Activated naive CD8-positive, alpha-beta T cell (primary cell): ENCODE data around the gene OPRD1.
"Not testable (repeated sequence)": the region's sequence is repeated elsewhere in the genome, so short reads cannot be mapped to it uniquely, and the experiment has no call there.

Experiments used
- H3K27ac Mint-ChIP-seq: one replicate; pipeline ENCODE4 v1.8.0; 2021; ENCODE audit warnings: mixed read lengths
- H3K27me3 Mint-ChIP-seq: one replicate; pipeline ENCODE4 v1.8.0; 2021; ENCODE audit warnings: mixed read lengths
- H3K36me3 Mint-ChIP-seq: one replicate; pipeline ENCODE4 v1.8.0; 2021; ENCODE audit warnings: mixed read lengths
- H3K4me1 Mint-ChIP-seq: one replicate; pipeline ENCODE4 v1.8.0; 2021; ENCODE audit warnings: low read depth, mixed read lengths
- H3K4me3 Mint-ChIP-seq: one replicate; pipeline ENCODE4 v1.8.0; 2021; ENCODE audit warnings: mild to moderate bottlenecking, mixed read lengths
- H3K9me3 Mint-ChIP-seq: one replicate; pipeline ENCODE4 v1.8.0; 2021; ENCODE audit warnings: low read depth, mixed read lengths

OPRD1 gene

DNA sequence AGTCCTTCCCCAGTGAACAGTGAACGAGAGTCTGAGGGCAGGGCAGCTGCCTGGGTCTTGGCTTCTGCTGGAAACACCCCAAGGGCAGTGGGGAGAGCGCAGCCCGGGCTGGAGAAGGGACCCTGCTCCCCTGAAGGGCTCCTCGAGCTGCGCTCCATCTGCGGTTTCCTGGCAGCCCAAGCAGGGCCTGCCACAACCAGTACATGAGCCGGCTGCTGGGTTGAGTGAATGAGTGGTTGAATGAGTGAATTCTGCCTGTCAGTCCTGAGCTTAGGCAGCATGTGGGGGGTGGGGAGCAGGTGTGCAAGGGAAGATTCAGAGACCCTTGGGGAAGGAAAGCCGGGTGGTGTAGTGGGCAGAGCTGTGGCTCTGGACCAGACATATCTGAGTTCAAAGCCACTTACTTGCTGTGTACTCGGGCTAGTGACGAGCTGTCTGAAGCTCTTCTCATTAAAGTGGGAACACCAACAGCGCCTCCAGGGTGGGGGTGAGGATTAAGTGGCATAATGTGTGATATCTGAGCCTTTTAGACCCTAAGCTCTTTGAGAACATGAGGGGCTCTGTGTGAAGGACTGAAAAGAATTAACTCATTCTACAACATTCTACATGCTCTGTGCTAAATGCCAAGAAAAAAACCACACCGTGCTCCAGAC lies 3.7 kb downstream of the OPRD1 start:
- no peaks in the 10 kb centered on the region for H3K9me3 Mint-ChIP-seq
- H3K27me3 Mint-ChIP-seq: peaks cover 35% of the 10 kb centered on the region
- peaks cover 5% of the 10 kb centered on the region for H3K4me1 Mint-ChIP-seq
- no peaks in the 10 kb centered on the region for H3K36me3 Mint-ChIP-seq
- no peak overlapping the region for H3K27ac Mint-ChIP-seq
- H3K4me3 Mint-ChIP-seq: no peak overlapping the region

DNA sequence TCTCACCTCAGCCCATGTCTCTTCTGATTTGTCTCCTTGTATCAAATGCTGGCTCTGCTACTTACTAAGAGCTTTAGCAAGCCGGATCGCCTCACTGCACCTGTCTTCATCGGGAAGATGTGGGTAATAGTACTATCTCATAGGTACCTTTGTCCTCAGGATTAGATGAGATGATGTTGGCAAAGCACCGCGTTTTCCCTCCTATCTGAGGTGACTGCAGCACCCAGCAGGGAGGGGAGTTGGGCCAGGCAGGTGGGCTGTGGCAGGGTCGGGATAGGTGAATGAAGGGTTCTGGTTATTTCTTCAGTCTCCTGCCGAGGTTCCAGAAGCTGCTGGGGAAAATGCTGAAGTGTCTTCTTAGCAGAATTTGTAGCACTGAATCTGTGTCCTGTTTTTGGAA lies 5.2 kb downstream of the OPRD1 start:
- peaks cover 26% of the 10 kb centered on the region for H3K27me3 Mint-ChIP-seq
- H3K27ac Mint-ChIP-seq: no peak overlapping the region
- H3K9me3 Mint-ChIP-seq: no peaks in the 10 kb centered on the region

DNA sequence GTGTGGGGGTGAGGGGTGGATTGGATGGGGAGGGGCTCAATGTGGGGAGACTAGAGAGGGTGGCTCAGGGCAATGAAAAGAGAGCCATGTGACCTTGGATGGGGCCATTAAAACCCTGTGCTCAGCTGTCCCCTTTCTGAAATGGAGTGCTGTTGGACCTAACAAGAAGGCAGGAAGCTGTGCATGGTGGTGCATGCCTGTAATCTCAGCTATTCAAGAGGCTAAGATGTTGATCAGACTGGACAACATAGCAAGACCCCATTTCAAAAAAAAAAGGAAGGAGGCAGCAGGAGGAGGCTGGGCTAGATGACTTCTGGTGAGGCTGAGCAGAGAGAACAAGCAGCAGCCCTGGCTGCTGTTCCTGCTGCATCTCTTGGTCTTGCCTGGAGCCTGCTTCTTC lies 7.0 kb downstream of the OPRD1 start:
- Mint-ChIP-seq H3K27me3 (peaks cover 14% of the 10 kb centered on the region), H3K9me3 (no peaks in the 10 kb centered on the region), H3K4me3 (no peak overlapping the region), H3K36me3 (no peaks in the 10 kb centered on the region), H3K27ac (no peak overlapping the region), H3K4me1 (no peaks in the 10 kb centered on the region)

More for the DNA sequence above, 5.2 kb downstream of the OPRD1 start:
- peaks cover 3% of the 10 kb centered on the region for H3K4me1 Mint-ChIP-seq
- no peaks in the 10 kb centered on the region for H3K36me3 Mint-ChIP-seq
- H3K4me3 Mint-ChIP-seq: no peak overlapping the region

DNA sequence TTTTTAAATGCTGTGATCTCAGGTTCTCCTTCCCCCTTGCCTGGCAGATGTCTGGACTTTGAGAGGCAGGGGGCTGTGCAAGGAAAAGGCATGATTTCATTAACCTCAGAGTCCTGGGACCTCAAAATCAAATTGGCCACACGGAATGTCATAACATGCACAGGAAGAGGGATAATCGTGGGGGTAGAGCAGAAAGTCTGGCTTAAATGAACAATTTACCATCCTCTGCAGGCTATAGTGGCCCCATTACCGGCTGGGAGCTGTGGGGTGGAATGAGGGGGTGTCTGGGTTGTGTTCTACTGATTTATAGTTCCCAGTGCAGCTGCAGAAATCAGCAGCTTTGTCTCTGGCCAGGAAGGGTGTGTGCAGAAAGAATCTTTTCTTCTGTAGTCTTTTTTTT lies 10.8 kb downstream of the OPRD1 start:
- H3K27ac Mint-ChIP-seq: no peak overlapping the region
- no peaks in the 10 kb centered on the region for H3K4me1 Mint-ChIP-seq
- no peaks in the 10 kb centered on the region for H3K36me3 Mint-ChIP-seq
- H3K9me3 Mint-ChIP-seq: no peaks in the 10 kb centered on the region
- no peak overlapping the region for H3K4me3 Mint-ChIP-seq
- H3K27me3 Mint-ChIP-seq: peaks cover 2% of the 10 kb centered on the region

- H3K27ac Mint-ChIP-seq, H3K4me1 Mint-ChIP-seq, H3K27me3 Mint-ChIP-seq: not testable (repeated sequence)
Observed at GRCh38 chr1:28824061-28824460, 12.1 kb downstream of the OPRD1 start.

GRCh38 chr1:28828227-28828858 lies 16.4 kb downstream of the OPRD1 start:
- H3K4me3 Mint-ChIP-seq, H3K36me3 Mint-ChIP-seq, H3K4me1 Mint-ChIP-seq, H3K9me3 Mint-ChIP-seq, H3K27ac Mint-ChIP-seq, H3K27me3 Mint-ChIP-seq: not testable (repeated sequence)

More at GRCh38 chr1:28824061-28824460, 12.1 kb downstream of the OPRD1 start:
- not testable (repeated sequence) for H3K4me3 Mint-ChIP-seq, H3K36me3 Mint-ChIP-seq, H3K9me3 Mint-ChIP-seq

- Mint-ChIP-seq H3K9me3 (no peaks in the 10 kb centered on the region), H3K36me3 (no peaks in the 10 kb centered on the region), H3K4me3 (no peak overlapping the region), H3K4me1 (no peaks in the 10 kb centered on the region), H3K27ac (no peak overlapping the region), H3K27me3 (peaks cover 2% of the 10 kb centered on the region)
Observed at GRCh38 chr1:28830814-28831213, 18.8 kb downstream of the OPRD1 start.

DNA sequence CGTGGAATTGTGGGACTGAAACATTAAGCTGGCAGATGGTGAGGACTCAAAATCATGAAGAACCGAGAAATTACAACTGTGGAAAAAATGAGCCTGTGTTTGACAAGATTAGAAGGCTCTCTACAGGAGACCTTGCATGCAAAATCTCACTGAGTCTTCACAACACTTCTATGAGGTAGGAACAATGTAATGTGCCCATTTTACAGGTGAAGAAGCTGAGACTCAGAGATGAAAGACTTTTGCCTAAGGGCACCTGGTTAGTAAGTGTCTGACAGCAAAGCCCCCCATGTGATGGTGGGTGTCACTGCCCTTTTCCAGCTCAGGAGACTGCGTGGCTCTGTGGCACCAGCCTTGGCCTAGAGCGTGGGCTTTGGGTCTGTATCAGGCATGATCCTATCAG lies 21.0 kb downstream of the OPRD1 start:
- Mint-ChIP-seq H3K9me3 (no peaks in the 10 kb centered on the region), H3K4me3 (no peak overlapping the region), H3K4me1 (no peaks in the 10 kb centered on the region), H3K27ac (no peak overlapping the region), H3K36me3 (no peaks in the 10 kb centered on the region), H3K27me3 (no peaks in the 10 kb centered on the region)

DNA sequence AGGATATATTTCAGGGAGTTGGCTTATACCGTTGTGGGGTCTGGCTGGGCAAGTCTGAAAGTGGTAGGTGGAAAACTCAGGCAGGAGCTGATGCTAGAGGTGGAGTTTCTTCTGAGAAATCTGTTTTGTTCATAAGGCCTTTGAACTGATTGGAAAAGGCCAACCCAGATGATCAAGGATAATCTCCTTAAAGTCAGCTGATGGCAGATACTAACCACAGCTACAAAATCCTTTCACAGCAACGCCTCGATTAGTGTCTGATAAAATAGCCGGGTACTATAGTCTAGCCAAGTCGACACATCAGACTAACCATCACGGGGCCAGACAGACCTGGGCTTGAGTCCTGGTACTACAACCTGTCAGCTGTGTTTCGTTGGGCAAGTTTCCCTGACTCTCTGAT lies 21.4 kb downstream of the OPRD1 start:
- Mint-ChIP-seq H3K4me3 (no peak overlapping the region), H3K4me1 (no peaks in the 10 kb centered on the region), H3K9me3 (no peaks in the 10 kb centered on the region)

DNA sequence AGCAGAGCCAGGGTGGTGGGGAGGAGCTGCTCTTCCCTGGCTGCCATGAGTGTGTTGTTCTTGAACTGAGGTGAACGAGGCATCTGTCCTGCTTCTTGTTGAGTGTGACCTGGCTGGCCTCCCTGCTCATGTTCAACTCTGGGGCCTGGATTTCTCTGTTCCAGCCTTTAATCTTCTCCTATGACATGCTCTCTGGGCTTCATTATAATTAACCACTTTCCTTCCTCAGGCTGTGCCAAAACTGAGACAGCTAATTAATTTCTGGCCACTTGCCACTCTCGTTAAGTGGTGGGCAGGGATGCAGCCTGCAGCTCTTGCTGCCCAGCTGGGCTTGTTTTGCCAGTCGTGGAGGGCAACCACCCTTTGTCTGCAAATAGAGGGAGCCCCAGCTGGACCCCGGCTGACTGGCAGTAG lies 23.3 kb downstream of the OPRD1 start:
- Mint-ChIP-seq H3K27me3 (no peaks in the 10 kb centered on the region), H3K36me3 (no peaks in the 10 kb centered on the region), H3K9me3 (no peaks in the 10 kb centered on the region), H3K4me1 (no peaks in the 10 kb centered on the region), H3K27ac (no peak overlapping the region), H3K4me3 (no peak overlapping the region)

More for the DNA sequence above, 21.4 kb downstream of the OPRD1 start:
- H3K27me3 Mint-ChIP-seq: no peaks in the 10 kb centered on the region
- H3K27ac Mint-ChIP-seq: no peak overlapping the region
- H3K36me3 Mint-ChIP-seq: no peaks in the 10 kb centered on the region

GRCh38 chr1:28836421-28836956 lies 24.5 kb downstream of the OPRD1 start:
- Mint-ChIP-seq H3K9me3 (no peaks in the 10 kb centered on the region), H3K27me3 (no peaks in the 10 kb centered on the region), H3K27ac (no peak overlapping the region), H3K4me3 (no peak overlapping the region), H3K36me3 (no peaks in the 10 kb centered on the region), H3K4me1 (no peaks in the 10 kb centered on the region)

DNA sequence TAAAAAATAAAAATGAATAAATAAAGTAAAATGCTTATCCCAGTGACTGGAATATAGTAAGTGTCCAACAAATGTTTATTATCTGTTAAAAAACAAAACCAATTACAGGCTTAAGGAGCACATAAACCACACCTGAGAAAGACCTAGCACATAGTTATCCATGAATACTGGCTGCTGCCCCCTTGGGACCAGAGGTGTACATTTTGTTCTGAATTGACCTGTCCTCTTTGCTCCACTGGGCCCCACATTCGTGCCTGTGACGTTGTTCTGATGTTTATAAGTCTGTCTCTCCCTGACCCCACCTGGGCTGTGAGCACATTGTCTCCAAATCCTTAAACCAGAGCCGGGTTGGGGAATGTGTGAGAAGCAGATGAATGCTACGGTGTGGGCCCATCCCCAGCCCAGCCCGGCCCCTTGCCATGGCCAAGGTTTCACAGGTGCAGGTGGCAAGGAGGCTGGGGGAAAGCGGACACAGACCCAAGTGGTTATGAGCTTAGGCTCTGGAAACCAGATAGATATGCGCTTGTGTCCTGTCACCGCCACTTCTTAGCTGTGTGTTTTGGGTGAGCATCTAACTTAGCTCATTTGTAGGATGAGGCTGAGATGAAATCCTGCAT lies 29.1 kb downstream of the OPRD1 start:
- Mint-ChIP-seq H3K36me3 (no peaks in the 10 kb centered on the region), H3K9me3 (no peaks in the 10 kb centered on the region), H3K4me3 (no peak overlapping the region), H3K27me3 (no peaks in the 10 kb centered on the region), H3K27ac (no peak overlapping the region), H3K4me1 (peaks cover 5% of the 10 kb centered on the region)

GRCh38 chr1:28845786-28846543 lies 34.0 kb downstream of the OPRD1 start:
- Mint-ChIP-seq H3K27me3 (peaks cover 2% of the 10 kb centered on the region), H3K9me3 (no peaks in the 10 kb centered on the region), H3K27ac (no peak overlapping the region), H3K4me3 (no peak overlapping the region), H3K4me1 (peaks cover 7% of the 10 kb centered on the region), H3K36me3 (no peaks in the 10 kb centered on the region)

DNA sequence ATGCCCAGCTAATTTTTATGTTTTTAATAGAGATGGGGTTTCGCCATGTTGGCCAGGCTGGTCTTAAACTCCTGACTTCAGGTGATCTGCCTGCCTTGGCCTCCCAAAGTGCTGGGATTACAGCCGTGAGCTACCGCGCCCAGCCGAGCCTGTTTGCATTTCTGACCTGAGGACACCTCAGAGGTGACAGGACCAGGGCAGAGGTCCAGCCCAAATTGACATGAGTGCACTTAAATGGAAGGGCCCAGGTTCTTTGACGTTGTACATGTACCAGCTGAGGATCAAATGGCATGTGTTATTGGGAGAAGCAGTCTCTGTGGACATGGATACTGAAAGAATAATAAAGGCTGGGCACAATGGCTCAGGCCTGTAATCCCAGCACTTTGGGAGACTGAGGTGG lies 35.2 kb downstream of the OPRD1 start:
- not testable (repeated sequence) for H3K27me3 Mint-ChIP-seq, H3K4me1 Mint-ChIP-seq, H3K36me3 Mint-ChIP-seq, H3K9me3 Mint-ChIP-seq, H3K4me3 Mint-ChIP-seq, H3K27ac Mint-ChIP-seq

- no peak overlapping the region for H3K27ac Mint-ChIP-seq
- no peaks in the 10 kb centered on the region for H3K36me3 Mint-ChIP-seq
- no peak overlapping the region for H3K4me3 Mint-ChIP-seq
- H3K9me3 Mint-ChIP-seq: no peaks in the 10 kb centered on the region
- H3K27me3 Mint-ChIP-seq: peaks cover 4% of the 10 kb centered on the region
- H3K4me1 Mint-ChIP-seq: peaks cover 7% of the 10 kb centered on the region
Observed at GRCh38 chr1:28848416-28848815, 36.4 kb downstream of the OPRD1 start.
